ENCODE measurements around the gene TMEM120A. TPM values are rescaled to one million over a fixed set of nuclear protein-coding genes. Genes with fewer than 3 reads are reported as not detected.

The TMEM120A gene
- total and polyA plus RNA-seq, 12 donors = 51.4 to 277 (median 172) TPM

- intact Hi-C loops (cut with DNase I) = loop anchor here in 1 of 2 donors (5.0 kb wide), 1 partner anchor 72 kb away; the partner anchor contains the start of gene POR
- Histone ChIP-seq H3K4me1 (replicated peaks in 1 of 2) (peaks cover 43 to 61% of the 10 kb centered on the region in 2 donors), H3K27ac (peak overlapping the region; percentile 50 to 98 (median 95)), H3K4me3 (peak overlapping the region in 1 of 4 donors; percentile 0), H3K36me3 (replicated peaks in 1 of 2) (peaks cover 0 to 45% of the 10 kb centered on the region in 2 donors), H3K27me3 (no peaks in the 10 kb centered on the region), H3K9me3 (replicated peaks in 1 of 3) (no peaks in the 10 kb centered on the region)
- 30 to 45% (median 39%) methylated on average over 2 to 21 of the region's 31 CpGs for WGBS, 4 donors
- peak; percentile 70 to 88 (median 78) for DNase-seq
- TF ChIP-seq CTCF (IDR thresholded peaks at IDR 0.05) (no peak), POLR2A (IDR thresholded peaks at IDR 0.05) (no peak)
These were observed 5.6 kb downstream of the TMEM120A start for GRCh38 chr7:75988568-75989499.

GRCh38 chr7:75987805-75988567, 6.4 kb downstream of the TMEM120A start:
- DNase-seq = peak in 3 of 7 donors; percentile 23 to 55 (median 41)
- peak overlapping the region in 4 of 5 donors; percentile 21 to 97 (median 63) for H3K27ac ChIP-seq
- peaks cover 0 to 53% of the 10 kb centered on the region in 2 donors for H3K36me3 ChIP-seq (replicated peaks in 1 of 2)
- H3K27me3 ChIP-seq = no peaks in the 10 kb centered on the region
- WGBS, 4 donors = 76 to 84% (median 79%) methylated on average over 24 to 30 of the region's 30 CpGs
- H3K9me3 ChIP-seq (replicated peaks in 1 of 3) = no peaks in the 10 kb centered on the region
- H3K4me3 ChIP-seq = no peak overlapping the region
- intact Hi-C loops (cut with DNase I) = loop anchor here in 1 of 2 donors (5.0 kb wide), 1 partner anchor 71 kb away; the partner anchor contains the start of gene POR
- peaks cover 36 to 57% of the 10 kb centered on the region in 2 donors for H3K4me1 ChIP-seq (replicated peaks in 1 of 2)
- TF ChIP-seq CTCF (IDR thresholded peaks at IDR 0.05) (no peak), POLR2A (IDR thresholded peaks at IDR 0.05) (peak in 1 of 2 donors; percentile 16)

GRCh38 chr7:75987026-75987804, 7.2 kb downstream of the TMEM120A start:
- Histone ChIP-seq H3K9me3 (replicated peaks in 1 of 3) (no peaks in the 10 kb centered on the region), H3K27ac (peak overlapping the region; percentile 81 to 97 (median 85)), H3K36me3 (replicated peaks in 1 of 2) (peaks cover 0 to 61% of the 10 kb centered on the region in 2 donors), H3K4me1 (replicated peaks in 1 of 2) (peaks cover 31 to 57% of the 10 kb centered on the region in 2 donors), H3K4me3 (no peak overlapping the region), H3K27me3 (no peaks in the 10 kb centered on the region)
- intact Hi-C loops (cut with DNase I) = loop anchor here in 1 of 2 donors (5.0 kb wide), 1 partner anchor 70 kb away; the partner anchor contains the start of gene POR
- peak in 6 of 7 donors; percentile 46 to 67 (median 54) for DNase-seq
- no peak for TF ChIP-seq CTCF (IDR thresholded peaks at IDR 0.05)
- TF ChIP-seq POLR2A (IDR thresholded peaks at IDR 0.05) = no peak
- WGBS, 4 donors = 87 to 90% (median 89%) methylated on average over 25 to 32 of the region's 32 CpGs

Measured in adrenal gland (tissue), 12 donors.